H1 (cell line): ENCODE results near the gene TSHZ2. TPM values are rescaled to one million over a fixed set of nuclear protein-coding genes. Genes with fewer than 3 reads are reported as not detected.

Experiments
- CTCF ChIA-PET: fragments of 300-600 bp; sonication (Branson Sonifier 250); formaldehyde crosslinking; loops from one replicate; lab custom pipeline; 2021; ENCODE audit not compliant: partially characterized antibody; lab: Charles Lee
- POLR2A ChIA-PET: fragments of 300-600 bp; sonication (Branson Sonifier 250); formaldehyde crosslinking; loops from one replicate; lab custom pipeline; 2021; ENCODE audit warnings: inconsistent platforms; ENCODE audit not compliant: partially characterized antibody; lab: Charles Lee
- DNase-seq, 2 experiments: peaks; one replicate each; pipeline versions ENCODE4 v3.0.0 to v3.0.0-alpha.2; 2010 to 2022; ENCODE audit warnings: low spot score in 2 of 2, low read depth in 1 of 2, mixed read lengths in 1 of 2
- FAIRE-seq: peaks from 2 replicates; lab custom pipeline; 2011; peaks lifted over from hg19 to GRCh38; lab: Jason Lieb, UNC
- H2AFZ ChIP-seq: 2 replicates; pipeline ENCODE4 v1.8.1; 2012; ENCODE audit warnings: low read length, inconsistent platforms
- H2AK5ac ChIP-seq: 2 replicates; pipeline ENCODE4 v1.6.1; 2013; ENCODE audit warnings: low read depth, low read length
- H2BK120ac ChIP-seq: replicated peaks from 2 replicates; pipeline ENCODE3; 2013; ENCODE audit warnings: low read depth, low read length, inconsistent platforms
- H2BK12ac ChIP-seq: 2 replicates; pipeline ENCODE4 v1.6.1; 2013; ENCODE audit warnings: low read depth, low read length
- H2BK15ac ChIP-seq: 2 replicates; pipeline ENCODE4 v1.6.1; 2013; ENCODE audit warnings: low read length
- H2BK20ac ChIP-seq: 2 replicates; pipeline ENCODE4 v1.6.1; 2013; ENCODE audit warnings: low read length
- H2BK5ac ChIP-seq: 2 replicates; pipeline ENCODE4 v1.6.1; 2013; ENCODE audit warnings: low read depth, low read length
- H3K14ac ChIP-seq: 2 replicates; pipeline ENCODE4 v1.6.1; 2013; ENCODE audit warnings: inconsistent platforms; ENCODE audit not compliant: insufficient read length
- H3K18ac ChIP-seq: 2 replicates; pipeline ENCODE4 v1.6.1; 2013; ENCODE audit warnings: low read length; ENCODE audit errors: extremely low read depth
- H3K23ac ChIP-seq: 2 replicates; pipeline ENCODE4 v1.6.1; 2013; ENCODE audit warnings: inconsistent platforms; ENCODE audit not compliant: insufficient read length
- H3K23me2 ChIP-seq: 2 replicates; pipeline ENCODE4 v1.6.1; 2013; ENCODE audit warnings: low read depth, low read length
- H3K27ac ChIP-seq: 2 replicates; pipeline ENCODE4 v1.6.1; 2011; ENCODE audit warnings: low read depth, low read length, inconsistent platforms
- H3K27me3 ChIP-seq, 4 experiments: replicated peaks in 1 of 4; 1 replicate in 1 of 4; 2 replicates in 3 of 4; pipeline versions ENCODE4 v1.6.1 to v1.8.1; 2011 to 2013; ENCODE audit warnings: low read length in 3 of 4, mild to moderate bottlenecking in 3 of 4, inconsistent platforms in 2 of 4, mixed read lengths in 2 of 4, moderate library complexity in 1 of 4; ENCODE audit not compliant: control insufficient read depth in 3 of 4, insufficient read depth in 3 of 4; ENCODE audit errors: extremely low read depth in 1 of 4
- H3K36me3 ChIP-seq, 4 experiments: 2 replicates each; pipeline versions ENCODE4 v1.6.1 to v1.8.1; 2011 to 2013; ENCODE audit warnings: mild to moderate bottlenecking in 4 of 4, low read length in 3 of 4, moderate library complexity in 2 of 4, control low read depth in 1 of 4, inconsistent platforms in 1 of 4; ENCODE audit not compliant: insufficient read depth in 4 of 4, control insufficient read depth in 2 of 4
- H3K4ac ChIP-seq: replicated peaks from 2 replicates; pipeline ENCODE3; 2013; ENCODE audit warnings: low read length, low read depth, mixed read lengths, inconsistent platforms; ENCODE audit not compliant: insufficient read length
- H3K4me1 ChIP-seq, 4 experiments: replicated peaks in 1 of 4; 1 replicate in 1 of 4; 2 replicates in 3 of 4; pipeline versions ENCODE4 v1.6.1 to v1.8.1; 2011 to 2013; ENCODE audit warnings: low read length in 3 of 4, inconsistent platforms in 2 of 4, mixed read lengths in 1 of 4; ENCODE audit not compliant: insufficient read depth in 4 of 4, control insufficient read depth in 3 of 4
- H3K4me2 ChIP-seq, 2 experiments: 2 replicates each; pipeline versions ENCODE4 v1.6.1 to v1.8.1; 2011 to 2013; ENCODE audit warnings: low read depth in 2 of 2, low read length in 2 of 2, control low read depth in 1 of 2, inconsistent platforms in 1 of 2, mild to moderate bottlenecking in 1 of 2; ENCODE audit not compliant: insufficient read depth in 1 of 2
- H3K4me3 ChIP-seq, 4 experiments: fragments of 200-600, 300-600 bp in 1 of 4; sonication (generic), shearing (Covaris generic), sonication (Bioruptor Twin) in 1 of 4; 2 replicates each; pipeline versions ENCODE4 v1.5.1 to v1.8.1; 2011 to 2016; ENCODE audit warnings: low read length in 4 of 4, low read depth in 3 of 4, control low read depth in 2 of 4, inconsistent platforms in 2 of 4, mild to moderate bottlenecking in 2 of 4, mixed read lengths in 1 of 4, moderate library complexity in 1 of 4; ENCODE audit not compliant: insufficient read depth in 2 of 4; ENCODE audit errors: extremely low read depth in 1 of 4
- H3K56ac ChIP-seq: replicated peaks from 2 replicates; pipeline ENCODE3; 2013; ENCODE audit warnings: low read depth, mild to moderate bottlenecking, mixed read lengths, low read length, inconsistent platforms; ENCODE audit not compliant: insufficient read length
- H3K79me1 ChIP-seq: 2 replicates; pipeline ENCODE4 v1.6.1; 2013; ENCODE audit warnings: low read depth, low read length, control low read depth
- H3K79me2 ChIP-seq, 2 experiments: 2 replicates each; pipeline versions ENCODE4 v1.6.1 to v1.8.1; 2012 to 2013; ENCODE audit warnings: low read length in 2 of 2, mild to moderate bottlenecking in 2 of 2, inconsistent platforms in 1 of 2; ENCODE audit not compliant: insufficient read depth in 2 of 2, control insufficient read depth in 1 of 2
- H3K9ac ChIP-seq, 4 experiments: replicated peaks in 1 of 4; 1 replicate in 1 of 4; 2 replicates in 3 of 4; pipeline versions ENCODE4 v1.6.1 to v1.8.1; 2011 to 2013; ENCODE audit warnings: low read depth in 3 of 4, low read length in 3 of 4, control low read depth in 2 of 4, mild to moderate bottlenecking in 2 of 4, moderate library complexity in 2 of 4, inconsistent platforms in 1 of 4; ENCODE audit errors: extremely low read depth in 1 of 4
- H3K9me3 ChIP-seq, 2 experiments: 2 replicates each; pipeline versions ENCODE4 v1.6.1 to v1.8.1; 2012 to 2013; ENCODE audit warnings: mild to moderate bottlenecking in 2 of 2, moderate library complexity in 2 of 2, control low read depth in 1 of 2, inconsistent platforms in 1 of 2, low read depth in 1 of 2, low read length in 1 of 2, mixed read lengths in 1 of 2; ENCODE audit not compliant: insufficient read depth in 2 of 2
- H4K20me1 ChIP-seq, 2 experiments: replicated peaks in 1 of 2; 2 replicates each; pipeline versions ENCODE3 to v1.8.1; 2011 to 2013; ENCODE audit warnings: inconsistent platforms in 2 of 2, low read length in 2 of 2, mild to moderate bottlenecking in 1 of 2; ENCODE audit not compliant: insufficient read depth in 2 of 2, control insufficient read depth in 1 of 2
- H4K5ac ChIP-seq: 2 replicates; pipeline ENCODE4 v1.6.1; 2013; ENCODE audit warnings: low read length, low read depth, mixed read lengths, inconsistent platforms; ENCODE audit not compliant: insufficient read length
- H4K8ac ChIP-seq: 2 replicates; pipeline ENCODE4 v1.8.0; 2013; ENCODE audit warnings: mild to moderate bottlenecking, moderate library complexity, low read length, inconsistent platforms; ENCODE audit not compliant: insufficient read depth; ENCODE audit errors: extremely low read depth
- H4K91ac ChIP-seq: replicated peaks from 2 replicates; pipeline ENCODE3; 2013; ENCODE audit warnings: low read length, mixed read lengths, inconsistent platforms; ENCODE audit not compliant: insufficient read length
- ASH2L ChIP-seq: fragments of 200-600, 300-600 bp; sonication (generic); IDR thresholded peaks from one replicate; pipeline ENCODE4 v1.7.1; 2017; ENCODE audit warnings: low read length
- CBX5 ChIP-seq: fragments of 300-800, 300-1000 bp; sonication (generic); IDR thresholded peaks from 2 replicates; pipeline ENCODE4 v1.7.1; 2016; ENCODE audit warnings: antibody characterized with exemption, low read length, low read depth
- CBX8 ChIP-seq: fragments of 300-800, 300-1000 bp; sonication (generic); IDR thresholded peaks from 2 replicates; pipeline ENCODE4 v1.7.1; 2016; ENCODE audit warnings: low read depth, low read length, borderline replicate concordance
- CHD1 ChIP-seq: IDR thresholded peaks from 2 replicates; pipeline ENCODE4 v1.6.1; 2012; ENCODE audit warnings: low read depth, low read length, improper control_type of control experiment
- CHD2 ChIP-seq: IDR thresholded peaks from 2 replicates; pipeline ENCODE4 v1.6.1; 2012; ENCODE audit warnings: low read length, improper control_type of control experiment
- EP300 ChIP-seq, 2 experiments: IDR thresholded peaks; 1 replicate in 1 of 2; 2 replicates in 1 of 2; pipeline ENCODE4 v1.6.1; 2011 to 2012; ENCODE audit warnings: low read depth in 2 of 2, low read length in 2 of 2, mild to moderate bottlenecking in 2 of 2, borderline replicate concordance in 1 of 2, inconsistent platforms in 1 of 2, moderate library complexity in 1 of 2
- NANOG ChIP-seq: IDR thresholded peaks from 2 replicates; pipeline ENCODE4 v1.6.1; 2011; ENCODE audit warnings: low read length, low read depth, mild to moderate bottlenecking, inconsistent platforms; ENCODE audit not compliant: insufficient read depth, poor library complexity, severe bottlenecking
- NRF1 ChIP-seq: IDR thresholded peaks from 2 replicates; pipeline ENCODE4 v1.6.1; 2011; ENCODE audit warnings: mild to moderate bottlenecking, low read depth, low read length, improper control_type of control experiment
- POU5F1 ChIP-seq: IDR thresholded peaks from 2 replicates; pipeline ENCODE4 v1.6.1; 2011; ENCODE audit warnings: low read depth, mild to moderate bottlenecking, low read length, moderate library complexity
- RNF2 ChIP-seq: fragments of 200-900, 300-1000 bp; sonication (generic); IDR thresholded peaks from 2 replicates; pipeline ENCODE4 v1.7.1; 2016; ENCODE audit warnings: borderline replicate concordance, low read depth, mild to moderate bottlenecking, antibody characterized with exemption, low read length; ENCODE audit not compliant: poor library complexity, severe bottlenecking; ENCODE audit errors: missing control alignments
- RXRA ChIP-seq: IDR thresholded peaks from 2 replicates; pipeline ENCODE4 v1.6.1; 2011; ENCODE audit warnings: low read depth, mild to moderate bottlenecking, low read length, moderate library complexity; ENCODE audit not compliant: insufficient read depth
- SP2 ChIP-seq: IDR thresholded peaks from 2 replicates; pipeline ENCODE4 v1.6.1; 2012; ENCODE audit warnings: mild to moderate bottlenecking, low read length, inconsistent platforms
- TBP ChIP-seq: IDR thresholded peaks from 2 replicates; pipeline ENCODE4 v1.6.1; 2011; ENCODE audit warnings: low read depth, low read length, improper control_type of control experiment
- WGBS, 2 experiments: shearing (Covaris generic) in 1 of 2; methylation state at CpG; one replicate each; pipeline versions ENCODE4 v1.1.6 to v1.1.7; 2013 to 2015; ENCODE audit warnings: low lambda C conversion rate in 2 of 2, mixed read lengths in 2 of 2, inconsistent platforms in 1 of 2, low coverage in 1 of 2, missing lambda C conversion rate in 1 of 2; ENCODE audit not compliant: insufficient replicate concordance in 2 of 2, insufficient coverage in 1 of 2, insufficient read length in 1 of 2; ENCODE audit errors: extremely low coverage in 1 of 2, missing lambda C conversion rate in 1 of 2; 5-methylcytosine and 5-hydroxymethylcytosine counted together
- polyA plus RNA-seq, 7 experiments: library from polyadenylated mRNA; depleted of rRNA in 3 of 7; stranded (reverse) in 5 of 7; unstranded in 2 of 7; fragments of >200 nt in 5 of 7; fragments of 200-250 nt in 2 of 7; gene quantifications; 1 replicate in 5 of 7; 2 replicates in 1 of 7; 4 replicates in 1 of 7; pipeline versions ENCODE4 v1.2.1 to v1.2.3, GENCODE V29; 2011 to 2013; ENCODE audit warnings: missing spikeins in 2 of 7, mixed read lengths in 2 of 7
- total RNA-seq: library from RNA; stranded (reverse); fragmentation: NEBNext Ultra II Directional; extraction: Animal tissue kit (Norgen Biotek cat#: 25700); gene quantifications from 2 replicates; pipeline ENCODE4 v1.2.1, GENCODE V29; 2021

Gene TSHZ2
- total and polyA plus RNA-seq, 2 of the 8 experiments (the other 6 are each of a cell fraction or from before 2014, with no cell fraction given) = 0.14 to 0.30 TPM

GRCh38 chr20:53250456-53250855 is 278.3 kb downstream of the TSHZ2 start:
- Histone ChIP-seq H3K56ac (no peak overlapping the region), H3K4me1 (no peaks in the 10 kb centered on the region), H3K4me3 (no peak overlapping the region), H3K14ac (no peak overlapping the region), H2BK120ac (no peak overlapping the region), H3K27ac (no peak overlapping the region), H4K91ac (no peak overlapping the region), H2BK5ac (no peak overlapping the region), H4K8ac (no peak overlapping the region), H3K9ac (no peak overlapping the region), H3K23ac (no peak overlapping the region), H3K4me2 (no peak overlapping the region), H3K9me3 (peaks cover 0 to 4% of the 10 kb centered on the region in 2 experiments; a peak in 1 of 4 replicates), H4K5ac (no peak overlapping the region), H3K4ac (no peak overlapping the region), H2AFZ (no peak overlapping the region), H2BK12ac (no peak overlapping the region), H2BK15ac (no peak overlapping the region), H3K18ac (no peak overlapping the region), H3K23me2 (no peaks in the 10 kb centered on the region), H2AK5ac (no peak overlapping the region), H4K20me1 (no peaks in the 10 kb centered on the region), H3K27me3 (no peaks in the 10 kb centered on the region), H3K36me3 (no peaks in the 10 kb centered on the region), H3K79me2 (no peaks in the 10 kb centered on the region), H3K79me1 (no peaks in the 10 kb centered on the region), H2BK20ac (no peak overlapping the region)
- no peak for TF ChIP-seq TBP
- TF ChIP-seq NRF1 = no peak
- no peak for TF ChIP-seq NANOG
- no peak for TF ChIP-seq RNF2
- no peak for TF ChIP-seq SP2
- TF ChIP-seq RXRA = no peak
- no peak for TF ChIP-seq CHD2
- TF ChIP-seq POU5F1 = no peak
- TF ChIP-seq EP300 (IDR thresholded peaks at IDR 0.05; ENCODE audit: borderline replicate concordance in 1 of 2, low read depth in 2 of 2, low read length in 2 of 2) = no peak
- no peak for TF ChIP-seq CBX5
- no peak for TF ChIP-seq ASH2L
- no peak for TF ChIP-seq CHD1
- no peak for TF ChIP-seq CBX8
- ChIA-PET CTCF (interaction anchor here (0.6 kb wide), 1 partner anchor 223 kb away, joined by 3 read pairs; no protein-coding TSS in a partner anchor), POLR2A (no interaction called here)
- DNase-seq (no peak), FAIRE-seq (no peak)
- 89% methylated on average over 4 of the region's 4 CpGs; no CpG with 5 or more reads in 1 of the 2 experiments for WGBS, 2 experiments
